Gastrocnemius medialis (tissue), 4 donors: ENCODE measurements around the gene PRIM1.

Experiments
- POLR2A ChIP-seq, 2 donors: fragments of 450-650 bp; IDR thresholded peaks; one replicate each; pipeline ENCODE4 v1.6.1; 2017; ENCODE audit warnings: antibody characterized with exemption in 2 of 2, mild to moderate bottlenecking in 2 of 2, moderate library complexity in 2 of 2
- TF ChIP-seq, protein P1 (sequence below), 5 experiments: fragments of 450-650 bp in 3 of 5; fragments of 200-600 bp in 2 of 5; sonication (generic) in 2 of 5; IDR thresholded peaks in 4 of 5; conservative IDR thresholded peaks in 1 of 5; 1 replicate in 4 of 5; 2 replicates in 1 of 5; pipeline ENCODE4 v1.5.1; 2016 to 2019; ENCODE audit warnings: antibody characterized with exemption in 5 of 5, mild to moderate bottlenecking in 3 of 5, moderate library complexity in 3 of 5

DNA sequence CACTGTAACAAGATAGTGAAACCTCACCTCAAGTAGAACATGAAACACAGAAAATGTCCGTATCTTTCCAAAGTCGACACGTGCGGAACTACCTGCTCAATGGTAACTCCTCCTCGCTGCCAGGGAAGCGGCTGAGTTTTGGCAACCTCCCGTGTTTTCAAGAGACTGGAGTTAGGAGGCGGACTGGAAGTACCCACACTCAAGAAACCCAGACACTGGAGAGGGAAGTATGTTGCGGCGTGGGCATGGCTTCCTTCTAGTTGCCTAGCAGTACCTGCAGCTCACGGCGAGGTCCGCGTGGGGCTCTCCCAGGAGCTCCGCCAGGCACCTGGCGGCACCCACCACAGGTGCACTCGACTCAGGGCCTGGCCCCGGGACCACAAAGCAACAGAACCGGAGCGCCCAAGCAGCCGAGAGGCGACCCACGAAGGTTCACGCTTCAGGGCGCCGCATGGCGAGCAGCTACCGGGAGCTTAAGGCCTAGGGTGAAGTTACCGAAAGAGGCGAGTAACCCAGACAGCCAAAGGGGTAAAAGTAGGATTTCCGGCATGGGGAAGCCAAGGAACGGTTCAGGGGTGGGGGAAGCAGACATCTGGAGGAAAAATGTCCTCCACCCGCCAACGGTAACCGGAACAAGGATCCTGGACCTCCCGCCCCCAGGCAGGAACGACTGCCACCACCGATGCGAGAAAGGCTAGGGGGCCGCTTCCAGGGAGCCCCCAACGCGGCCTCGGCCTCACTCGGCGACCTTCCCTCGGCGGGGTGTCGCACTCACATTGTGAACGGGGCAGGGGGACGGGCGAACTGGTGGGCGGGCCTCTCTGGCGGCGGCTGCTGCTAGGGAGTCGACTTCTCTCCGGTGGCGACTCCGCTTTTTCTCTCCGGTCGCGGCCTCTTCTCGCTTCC lies 64.6 kb downstream of the PRIM1 start:
- TF ChIP-seq, protein P1, sequence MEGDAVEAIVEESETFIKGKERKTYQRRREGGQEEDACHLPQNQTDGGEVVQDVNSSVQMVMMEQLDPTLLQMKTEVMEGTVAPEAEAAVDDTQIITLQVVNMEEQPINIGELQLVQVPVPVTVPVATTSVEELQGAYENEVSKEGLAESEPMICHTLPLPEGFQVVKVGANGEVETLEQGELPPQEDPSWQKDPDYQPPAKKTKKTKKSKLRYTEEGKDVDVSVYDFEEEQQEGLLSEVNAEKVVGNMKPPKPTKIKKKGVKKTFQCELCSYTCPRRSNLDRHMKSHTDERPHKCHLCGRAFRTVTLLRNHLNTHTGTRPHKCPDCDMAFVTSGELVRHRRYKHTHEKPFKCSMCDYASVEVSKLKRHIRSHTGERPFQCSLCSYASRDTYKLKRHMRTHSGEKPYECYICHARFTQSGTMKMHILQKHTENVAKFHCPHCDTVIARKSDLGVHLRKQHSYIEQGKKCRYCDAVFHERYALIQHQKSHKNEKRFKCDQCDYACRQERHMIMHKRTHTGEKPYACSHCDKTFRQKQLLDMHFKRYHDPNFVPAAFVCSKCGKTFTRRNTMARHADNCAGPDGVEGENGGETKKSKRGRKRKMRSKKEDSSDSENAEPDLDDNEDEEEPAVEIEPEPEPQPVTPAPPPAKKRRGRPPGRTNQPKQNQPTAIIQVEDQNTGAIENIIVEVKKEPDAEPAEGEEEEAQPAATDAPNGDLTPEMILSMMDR (IDR thresholded peaks at IDR 0.05 in 4 of 5, conservative IDR thresholded peaks at IDR 0.05 in 1 of 5): peak in 1 of 5 experiments; percentile 23
- no peak for TF ChIP-seq POLR2A (IDR thresholded peaks at IDR 0.05)
